Neural crest cell (in vitro differentiated cells): Measurements from ENCODE around the gene ZNF514. TPM values are rescaled to one million over a fixed set of nuclear protein-coding genes. Genes with fewer than 3 reads are reported as not detected.

Source experiments
- DNase-seq: peaks from one replicate; pipeline ENCODE4 v3.0.0; 2021; ENCODE audit warnings: low read depth, mixed read lengths, low spot score
- H3K27ac Mint-ChIP-seq: one replicate; pipeline ENCODE4 v1.8.0; 2021; ENCODE audit warnings: mild to moderate bottlenecking, mixed read lengths; ENCODE audit not compliant: unreplicated experiment
- H3K27me3 Mint-ChIP-seq: 2 replicates; pipeline ENCODE4 v1.8.0; 2021; ENCODE audit warnings: low read depth, mild to moderate bottlenecking, mixed read lengths
- H3K36me3 Mint-ChIP-seq: 2 replicates; pipeline ENCODE4 v1.8.0; 2021; ENCODE audit warnings: low read depth, mild to moderate bottlenecking, mixed read lengths
- H3K4me1 Mint-ChIP-seq: 2 replicates; pipeline ENCODE4 v1.8.0; 2021; ENCODE audit warnings: mixed read lengths
- H3K4me3 Mint-ChIP-seq: one replicate; pipeline ENCODE4 v1.8.0; 2021; ENCODE audit warnings: mild to moderate bottlenecking, mixed read lengths
- H3K9me3 Mint-ChIP-seq: 2 replicates; pipeline ENCODE4 v1.8.0; 2021; ENCODE audit warnings: mixed read lengths
- long read RNA-seq: library from polyadenylated mRNA; unstranded; transcript quantifications from one replicate; pipeline ENCODE4 v2.0.0, GENCODE V29; 2020
- total RNA-seq: library from RNA; stranded (reverse); gene quantifications from 2 replicates; pipeline ENCODE4 v1.2.1, GENCODE V29; 2021
- TF ChIP-seq, protein P1 (sequence below): fragments of 200-600 bp; sonication (generic); conservative IDR thresholded peaks from 2 replicates; pipeline ENCODE4 v1.5.0; 2021; ENCODE audit warnings: antibody characterized with exemption, mild to moderate bottlenecking

Gene ZNF514
- total RNA-seq, result 22.6 and 28.0 TPM in 2 replicates
- long read RNA-seq, partial matches to known transcripts, result 2 of 7 reads
- long read RNA-seq, other reads (novel, unspliced or antisense), result 5 of 7 reads

DNA sequence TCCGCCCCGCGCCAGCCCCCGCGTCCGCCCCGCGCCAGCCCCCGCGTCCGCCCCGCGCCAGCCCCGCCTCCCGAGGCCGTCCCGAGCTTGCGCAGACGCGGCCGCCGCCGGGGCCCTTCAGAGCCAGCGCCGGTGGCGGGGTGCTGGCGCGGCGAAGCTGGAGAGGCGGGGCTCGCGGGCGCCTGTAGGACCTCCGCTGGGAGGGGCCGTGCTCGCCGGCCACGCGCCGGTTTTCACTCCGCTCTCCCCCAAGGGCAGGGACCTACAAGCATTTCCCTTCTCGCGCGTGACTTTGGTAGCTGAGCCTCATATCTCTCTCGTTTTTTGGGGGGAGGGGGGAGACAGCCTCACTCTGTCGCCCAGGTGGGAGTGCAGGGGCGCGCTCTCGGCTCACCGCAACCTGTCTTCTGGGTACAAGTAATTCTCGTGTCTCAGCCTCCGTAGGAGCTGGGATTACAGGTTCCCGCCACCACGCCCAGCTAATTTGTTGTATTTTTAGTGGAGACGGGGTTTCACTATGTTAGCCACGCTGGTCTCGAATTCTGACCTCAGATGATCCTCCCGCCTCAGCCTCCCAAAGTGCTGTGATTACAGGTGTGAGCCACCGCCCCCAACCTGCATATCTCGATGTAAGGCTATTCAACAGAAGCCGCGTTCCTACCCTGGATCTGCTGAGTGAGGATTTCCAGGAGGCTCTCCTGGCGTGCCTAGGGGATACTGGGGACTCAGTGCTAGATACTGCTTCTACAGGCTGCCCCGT, at the start of gene ZNF514:
ZNF514 (minus strand) TSS at position 159 of the 760 bp plus-strand sequence. CDS start 6,595 bp downstream, outside the sequence.
- Mint-ChIP-seq H3K4me3 (peak within 1 kb of the TSS; percentile 92), H3K9me3 (peaks cover 4% of the 10 kb centered on the region), H3K36me3 (peaks cover 20% of the 10 kb centered on the region), H3K27ac (peak within 1 kb of the TSS; percentile 27), H3K4me1 (peaks cover 24% of the 10 kb centered on the region), H3K27me3 (no peaks in the 10 kb centered on the region)
- DNase-seq, result peak; percentile 62
- TF ChIP-seq, protein P1, sequence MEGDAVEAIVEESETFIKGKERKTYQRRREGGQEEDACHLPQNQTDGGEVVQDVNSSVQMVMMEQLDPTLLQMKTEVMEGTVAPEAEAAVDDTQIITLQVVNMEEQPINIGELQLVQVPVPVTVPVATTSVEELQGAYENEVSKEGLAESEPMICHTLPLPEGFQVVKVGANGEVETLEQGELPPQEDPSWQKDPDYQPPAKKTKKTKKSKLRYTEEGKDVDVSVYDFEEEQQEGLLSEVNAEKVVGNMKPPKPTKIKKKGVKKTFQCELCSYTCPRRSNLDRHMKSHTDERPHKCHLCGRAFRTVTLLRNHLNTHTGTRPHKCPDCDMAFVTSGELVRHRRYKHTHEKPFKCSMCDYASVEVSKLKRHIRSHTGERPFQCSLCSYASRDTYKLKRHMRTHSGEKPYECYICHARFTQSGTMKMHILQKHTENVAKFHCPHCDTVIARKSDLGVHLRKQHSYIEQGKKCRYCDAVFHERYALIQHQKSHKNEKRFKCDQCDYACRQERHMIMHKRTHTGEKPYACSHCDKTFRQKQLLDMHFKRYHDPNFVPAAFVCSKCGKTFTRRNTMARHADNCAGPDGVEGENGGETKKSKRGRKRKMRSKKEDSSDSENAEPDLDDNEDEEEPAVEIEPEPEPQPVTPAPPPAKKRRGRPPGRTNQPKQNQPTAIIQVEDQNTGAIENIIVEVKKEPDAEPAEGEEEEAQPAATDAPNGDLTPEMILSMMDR, result no peak

DNA sequence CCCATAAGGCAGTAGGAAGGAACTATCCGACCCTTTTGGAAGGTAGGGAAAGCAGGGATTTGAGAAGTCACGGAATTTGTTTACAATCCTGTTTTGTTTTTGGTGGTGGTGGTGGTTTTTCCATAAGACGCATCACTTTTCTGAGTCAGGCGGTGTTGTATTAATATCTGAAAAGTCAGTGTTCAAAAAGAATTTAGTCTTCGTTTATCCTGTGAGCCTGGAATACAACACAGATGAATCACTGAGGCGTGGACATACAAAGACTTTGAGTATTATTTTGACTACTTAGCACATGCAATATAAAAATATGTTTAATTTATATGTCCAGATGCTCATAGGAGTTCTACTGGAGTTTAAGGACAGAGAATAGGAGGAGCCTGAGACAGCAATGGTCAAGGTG, 48.5 kb upstream of the ZNF514 start:
- Mint-ChIP-seq H3K36me3 (peaks cover 54% of the 10 kb centered on the region), H3K27me3 (peaks cover 2% of the 10 kb centered on the region), H3K4me3 (peak overlapping the region; percentile 95), H3K9me3 (peaks cover 30% of the 10 kb centered on the region), H3K4me1 (peaks cover 31% of the 10 kb centered on the region), H3K27ac (peak overlapping the region; percentile 97)
- DNase-seq, result no peak
- TF ChIP-seq, protein P1, result no peak

DNA sequence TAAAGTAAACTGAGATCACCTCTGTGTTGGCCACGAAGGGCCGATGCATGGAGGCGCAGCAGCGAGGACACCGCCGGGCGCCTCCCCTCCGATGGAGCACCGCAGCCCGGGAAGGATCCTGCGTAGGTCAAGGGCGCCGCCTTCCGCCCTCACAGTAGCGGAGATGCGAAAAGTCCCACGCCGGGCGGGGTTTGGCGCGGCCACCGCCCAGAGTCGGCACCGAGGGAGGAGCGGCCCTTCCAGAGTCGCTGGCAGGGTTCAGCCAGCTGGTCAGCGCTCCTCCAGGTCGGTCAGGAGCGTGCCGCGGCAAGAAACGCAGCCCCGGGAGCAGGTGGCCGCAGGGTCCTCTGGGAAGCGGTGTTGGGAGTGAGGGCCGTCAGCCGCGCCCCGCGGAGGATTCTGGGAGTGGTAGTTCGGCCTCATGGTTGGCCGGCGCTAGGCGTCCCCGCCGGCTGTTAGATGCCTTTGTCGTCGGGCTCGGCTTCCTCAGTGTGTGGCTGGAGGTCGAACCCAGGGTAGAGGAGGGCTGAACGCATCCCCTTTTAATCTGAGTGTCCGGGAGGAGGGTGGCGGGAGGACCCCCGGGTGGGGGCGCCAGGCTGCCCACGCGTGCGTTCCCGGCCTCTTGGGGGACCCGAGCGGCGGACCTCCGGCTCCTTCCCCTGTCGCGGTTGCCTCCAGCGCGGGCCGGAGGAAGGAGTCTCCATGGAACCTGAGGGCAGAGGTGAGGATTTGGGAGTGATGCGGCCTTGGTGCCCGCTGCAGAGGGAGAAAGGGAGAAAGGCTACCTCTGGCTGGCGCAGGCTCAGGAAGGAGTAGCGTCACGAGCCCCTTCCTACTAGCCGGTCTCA, 47.7 kb upstream of the ZNF514 start, which contains the start of gene ZNF892:
ZNF892 (plus strand) TSS at position 411 of the 851 bp plus-strand sequence; CDS start at position 706, 295 bp downstream.
- Mint-ChIP-seq H3K27ac (peak within 1 kb of the TSS; percentile 97), H3K9me3 (peaks cover 27% of the 10 kb centered on the region), H3K27me3 (peaks cover 2% of the 10 kb centered on the region), H3K36me3 (peaks cover 46% of the 10 kb centered on the region), H3K4me3 (peak within 1 kb of the TSS; percentile 95), H3K4me1 (peaks cover 31% of the 10 kb centered on the region)
- peak; percentile 90 for DNase-seq
- TF ChIP-seq, protein P1, result peak; percentile 51

DNA sequence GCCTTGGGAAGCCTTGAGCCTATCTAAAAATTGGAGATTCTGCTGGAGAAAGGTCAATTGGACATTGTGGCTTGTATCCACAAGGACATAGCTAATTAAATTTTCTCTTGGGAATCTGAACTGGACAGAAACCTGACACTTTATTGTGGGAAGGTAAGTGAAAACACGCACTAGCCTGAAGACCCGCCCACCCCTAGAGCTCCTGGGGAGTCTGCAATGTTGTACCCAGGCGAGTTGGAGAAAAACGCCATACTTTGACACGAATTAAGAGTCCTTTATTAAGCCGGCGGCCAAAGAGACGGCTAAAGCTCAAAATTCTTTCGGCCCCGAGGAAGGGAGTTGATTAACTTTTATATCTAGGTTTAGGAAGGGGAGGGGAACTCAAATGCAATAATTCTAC, 46.4 kb upstream of the ZNF514 start:
- Mint-ChIP-seq H3K4me3 (peak overlapping the region; percentile 95), H3K27ac (no peak overlapping the region), H3K27me3 (peaks cover 2% of the 10 kb centered on the region), H3K4me1 (peaks cover 31% of the 10 kb centered on the region), H3K36me3 (peaks cover 35% of the 10 kb centered on the region), H3K9me3 (peaks cover 21% of the 10 kb centered on the region)
- DNase-seq, result no peak
- TF ChIP-seq, protein P1, result no peak

DNA sequence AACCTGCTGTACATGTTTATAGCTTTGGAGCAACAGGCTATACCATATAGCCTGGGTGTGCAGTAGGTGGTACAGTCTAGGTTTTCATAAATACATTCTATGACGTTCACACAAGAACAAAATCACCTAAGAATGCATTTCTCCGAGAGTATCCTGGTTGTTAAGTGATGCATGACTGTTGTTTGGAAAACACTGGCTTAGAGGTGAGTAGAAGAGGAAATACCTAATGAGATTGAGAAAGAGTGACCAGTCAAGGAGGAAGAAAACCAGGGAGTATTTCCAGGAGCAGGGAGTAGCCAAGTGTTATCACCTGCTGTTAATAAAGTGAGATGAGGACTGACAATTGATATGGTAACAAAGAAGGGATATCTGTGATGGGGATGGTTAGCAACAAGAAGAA, 44.7 kb upstream of the ZNF514 start:
- TF ChIP-seq, protein P1, result no peak
- H3K9me3 Mint-ChIP-seq, result peaks cover 11% of the 10 kb centered on the region
- DNase-seq, result no peak
- peaks cover 23% of the 10 kb centered on the region for H3K36me3 Mint-ChIP-seq
- peaks cover 27% of the 10 kb centered on the region for H3K4me1 Mint-ChIP-seq
- H3K27me3 Mint-ChIP-seq, result peaks cover 12% of the 10 kb centered on the region
- no peak overlapping the region for H3K27ac Mint-ChIP-seq
- peak overlapping the region; percentile 16 for H3K4me3 Mint-ChIP-seq
